HUES48 (cell line): ENCODE data around the gene CFAP65.

Source experiments
- H3K27ac ChIP-seq: one replicate; pipeline ENCODE4 v1.7.0; 2013; ENCODE audit warnings: low read depth, low read length, inconsistent platforms
- H3K27me3 ChIP-seq: 2 replicates; pipeline ENCODE4 v1.6.1; 2013; ENCODE audit warnings: mild to moderate bottlenecking, low read length; ENCODE audit not compliant: control insufficient read depth, insufficient read depth
- H3K36me3 ChIP-seq: 2 replicates; pipeline ENCODE4 v1.6.1; 2013; ENCODE audit warnings: low read length; ENCODE audit not compliant: control insufficient read depth, insufficient read depth
- H3K4me1 ChIP-seq: 2 replicates; pipeline ENCODE4 v1.6.1; 2013; ENCODE audit warnings: mild to moderate bottlenecking, low read length; ENCODE audit not compliant: control insufficient read depth, insufficient read depth
- H3K4me3 ChIP-seq: 2 replicates; pipeline ENCODE4 v1.5.1; 2013; ENCODE audit warnings: mild to moderate bottlenecking, low read depth, low read length
- H3K9ac ChIP-seq: 2 replicates; pipeline ENCODE4 v1.6.1; 2013; ENCODE audit warnings: mild to moderate bottlenecking, low read depth, low read length, moderate library complexity
- H3K9me3 ChIP-seq: 2 replicates; pipeline ENCODE4 v1.6.1; 2013; ENCODE audit warnings: low read length; ENCODE audit not compliant: control insufficient read depth, insufficient read depth

The CFAP65 gene

GRCh38 chr2:219059725-219060682 is 18.7 kb upstream of the CFAP65 start:
- H3K4me1 ChIP-seq: peaks cover 34% of the 10 kb centered on the region
- no peaks in the 10 kb centered on the region for H3K9me3 ChIP-seq
- peaks cover 99% of the 10 kb centered on the region for H3K27me3 ChIP-seq
- no peak overlapping the region for H3K27ac ChIP-seq
- no peaks in the 10 kb centered on the region for H3K36me3 ChIP-seq
- H3K4me3 ChIP-seq: peak overlapping the region; percentile 19; the same call in 1 of the 2 replicates
- no peak overlapping the region for H3K9ac ChIP-seq

DNA sequence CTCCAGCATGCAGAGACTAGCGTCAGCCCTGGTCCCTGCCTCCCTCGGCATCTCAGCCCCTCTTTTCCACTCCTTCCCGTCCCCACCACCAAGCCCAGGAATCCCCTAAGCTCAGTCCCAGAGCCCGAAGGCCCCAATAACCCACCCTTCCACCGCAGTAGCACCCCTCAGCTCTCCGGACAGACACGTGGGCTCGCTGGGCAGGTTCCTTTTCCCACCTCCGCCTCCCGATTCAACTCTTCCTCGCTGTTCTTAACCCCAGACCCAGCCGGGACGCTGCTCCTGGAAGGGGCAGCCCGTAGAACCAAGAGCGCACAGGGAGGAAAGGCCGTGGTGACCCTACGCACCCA is 18.0 kb upstream of the CFAP65 start:
- H3K27me3 ChIP-seq: peaks cover 99% of the 10 kb centered on the region
- peak overlapping the region; percentile 26; the same call in 1 of the 2 replicates for H3K4me3 ChIP-seq

GRCh38 chr2:219058541-219059374 is 17.4 kb upstream of the CFAP65 start:
- H3K27me3 ChIP-seq: peaks cover 98% of the 10 kb centered on the region
- no peak overlapping the region for H3K9ac ChIP-seq
- H3K27ac ChIP-seq: no peak overlapping the region
- H3K4me1 ChIP-seq: peaks cover 34% of the 10 kb centered on the region
- no peaks in the 10 kb centered on the region for H3K9me3 ChIP-seq
- H3K4me3 ChIP-seq: peak overlapping the region; percentile 26; the same call in 1 of the 2 replicates
- no peaks in the 10 kb centered on the region for H3K36me3 ChIP-seq

More for the DNA sequence above, 18.0 kb upstream of the CFAP65 start:
- H3K27ac ChIP-seq: no peak overlapping the region
- H3K36me3 ChIP-seq: no peaks in the 10 kb centered on the region
- H3K4me1 ChIP-seq: peaks cover 34% of the 10 kb centered on the region
- H3K9ac ChIP-seq: no peak overlapping the region
- H3K9me3 ChIP-seq: no peaks in the 10 kb centered on the region

DNA sequence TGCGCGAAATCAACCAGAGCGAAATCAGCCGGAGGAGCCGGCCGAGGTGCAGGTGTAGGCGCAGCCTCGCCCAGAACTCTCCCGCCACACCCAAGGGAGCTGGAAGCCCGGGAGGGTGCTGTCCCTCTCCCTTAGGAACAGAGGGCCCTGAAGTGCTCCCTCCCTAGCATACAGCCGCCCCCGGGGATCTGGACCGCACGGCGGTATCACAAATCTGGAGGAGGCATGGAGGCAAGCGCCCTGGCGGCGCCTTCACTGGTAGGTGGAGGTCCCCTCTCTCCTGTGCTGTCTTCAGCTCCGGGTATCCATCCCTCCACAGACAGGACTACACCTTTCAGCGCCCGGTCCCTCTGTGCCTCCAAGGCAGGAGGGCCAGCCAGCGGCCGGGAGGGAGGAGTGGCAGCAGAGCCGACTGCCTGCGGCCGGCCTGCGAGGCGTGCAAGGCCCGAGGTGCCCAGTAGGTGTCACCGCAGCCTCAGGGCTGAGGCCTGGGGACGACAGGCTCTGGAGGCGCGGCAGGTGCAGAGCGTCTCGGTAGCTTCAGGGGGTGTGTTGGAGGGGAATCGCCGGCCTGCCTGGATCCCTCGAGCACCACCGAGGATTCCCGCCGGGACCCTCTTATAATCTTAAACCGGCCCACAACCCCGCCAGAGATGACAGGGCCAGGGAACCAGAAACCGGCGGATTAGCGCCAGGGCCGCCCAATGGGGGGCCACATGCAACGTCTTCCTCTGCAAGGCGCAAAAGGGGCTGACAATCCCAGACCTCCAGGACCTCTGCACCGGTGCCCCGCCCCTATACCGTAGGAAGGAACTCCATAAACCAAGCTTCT is 16.6 kb upstream of the CFAP65 start:
- peaks cover 31% of the 10 kb centered on the region for H3K4me1 ChIP-seq
- H3K27ac ChIP-seq: no peak overlapping the region
- H3K36me3 ChIP-seq: no peaks in the 10 kb centered on the region
- peak overlapping the region; percentile 50; the same call in 1 of the 2 replicates for H3K4me3 ChIP-seq
- H3K9me3 ChIP-seq: no peaks in the 10 kb centered on the region
- no peak overlapping the region for H3K9ac ChIP-seq
- peaks cover 95% of the 10 kb centered on the region for H3K27me3 ChIP-seq

DNA sequence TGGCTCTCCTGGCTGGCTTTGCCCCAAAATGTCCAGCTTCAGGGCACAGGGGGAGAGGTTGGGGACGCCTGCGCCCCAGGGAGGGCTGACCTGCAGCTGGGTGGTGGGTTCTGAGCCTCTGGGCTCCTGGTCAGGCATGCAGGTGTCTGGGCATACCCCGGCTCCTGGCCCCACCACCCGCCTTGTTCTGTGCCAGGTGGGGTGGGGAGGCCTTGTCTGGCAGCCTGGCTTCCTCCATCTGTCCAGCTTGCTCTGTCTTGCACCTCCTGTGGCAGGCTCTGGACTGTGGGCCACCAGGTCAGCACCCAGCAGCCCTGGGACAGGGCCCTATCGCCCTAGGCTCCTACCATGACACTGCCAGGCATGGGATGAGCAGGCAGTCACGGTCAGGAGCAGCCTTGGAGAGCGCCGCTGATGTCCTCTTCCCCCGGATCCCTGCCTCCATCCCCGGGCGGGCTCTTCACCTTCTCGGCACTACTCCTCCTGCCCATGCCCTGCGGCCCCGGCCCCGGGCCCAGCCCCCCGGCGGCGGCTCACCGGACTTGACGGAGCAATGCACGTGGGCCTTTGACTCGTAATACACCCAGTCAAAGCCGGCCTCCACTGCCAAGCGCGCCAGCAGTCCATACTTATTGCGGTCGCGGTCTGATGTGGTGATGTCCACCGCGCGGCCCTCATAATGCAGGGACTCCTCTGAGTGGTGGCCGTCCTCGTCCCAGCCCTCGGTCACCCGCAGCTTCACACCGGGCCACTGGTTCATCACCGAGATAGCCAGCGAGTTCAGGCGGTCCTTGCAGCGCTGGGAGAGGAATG is 15.8 kb upstream of the CFAP65 start:
- no peaks in the 10 kb centered on the region for H3K36me3 ChIP-seq
- H3K4me3 ChIP-seq: peak overlapping the region; percentile 50; the same call in 1 of the 2 replicates
- no peaks in the 10 kb centered on the region for H3K9me3 ChIP-seq
- H3K4me1 ChIP-seq: peaks cover 24% of the 10 kb centered on the region; the same call in 1 of the 2 replicates
- H3K27me3 ChIP-seq: peaks cover 91% of the 10 kb centered on the region
- H3K9ac ChIP-seq: no peak overlapping the region
- no peak overlapping the region for H3K27ac ChIP-seq

- Histone ChIP-seq H3K9ac (no peak overlapping the region), H3K4me3 (no peak overlapping the region), H3K27me3 (peaks cover 85% of the 10 kb centered on the region), H3K9me3 (no peaks in the 10 kb centered on the region), H3K36me3 (no peaks in the 10 kb centered on the region), H3K4me1 (0 out of 2 replicates have a peak, but pooled peaks cover 18% of the 10 kb centered on the region), H3K27ac (no peak overlapping the region)
Observed at GRCh38 chr2:219056176-219056895, 15.0 kb upstream of the CFAP65 start.

DNA sequence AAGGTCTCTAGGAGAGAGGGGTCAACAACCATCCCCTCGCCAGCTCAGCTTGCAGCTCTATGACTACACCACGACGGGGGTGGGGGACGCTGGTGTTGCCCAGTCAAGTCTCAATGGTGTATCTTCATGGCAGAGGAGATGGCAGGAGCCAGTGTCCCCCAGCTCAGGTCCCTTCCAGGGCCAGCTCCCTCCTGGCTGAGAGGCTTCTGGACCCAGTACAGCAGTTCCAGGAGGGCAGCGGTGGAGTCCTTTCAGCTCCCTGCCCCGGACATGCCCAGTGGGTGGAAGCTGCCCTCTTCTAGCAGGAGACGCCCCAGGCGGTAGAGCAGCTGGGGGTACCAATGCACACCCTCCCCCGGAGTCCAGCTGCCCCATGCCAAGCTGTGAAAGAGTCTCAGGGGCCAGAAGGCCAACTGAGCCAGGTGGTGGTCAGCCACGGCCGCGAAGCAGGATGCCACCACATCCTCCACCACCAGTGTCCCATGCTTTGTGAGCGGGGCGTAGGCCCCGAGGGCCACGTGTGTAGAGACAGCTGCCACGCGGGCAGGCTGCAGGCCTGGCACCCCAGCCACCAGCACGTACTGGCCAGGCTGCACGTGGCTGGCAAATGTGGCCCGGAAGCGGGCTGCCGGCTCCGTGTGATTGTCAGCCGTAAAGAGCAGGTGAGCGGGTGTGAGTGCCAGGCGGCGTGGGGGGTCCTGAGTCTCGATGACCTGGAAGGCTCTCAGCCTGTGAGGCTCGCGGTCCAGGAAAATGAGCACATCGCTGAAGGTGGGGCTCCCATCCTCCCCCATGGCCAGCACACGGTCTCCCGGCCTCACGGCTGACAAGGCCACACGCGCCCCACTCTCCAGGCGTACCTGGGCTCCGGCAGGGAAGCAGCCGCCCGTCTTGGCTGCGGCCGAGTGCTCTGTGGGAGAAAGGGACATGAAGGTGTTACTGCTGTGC is 13.9 kb upstream of the CFAP65 start:
- no peak overlapping the region for H3K9ac ChIP-seq
- H3K4me3 ChIP-seq: no peak overlapping the region
- H3K9me3 ChIP-seq: no peaks in the 10 kb centered on the region
- 0 out of 2 replicates have a peak, but pooled peaks cover 15% of the 10 kb centered on the region for H3K4me1 ChIP-seq
- peaks cover 86% of the 10 kb centered on the region for H3K27me3 ChIP-seq
- H3K27ac ChIP-seq: no peak overlapping the region
- no peaks in the 10 kb centered on the region for H3K36me3 ChIP-seq

DNA sequence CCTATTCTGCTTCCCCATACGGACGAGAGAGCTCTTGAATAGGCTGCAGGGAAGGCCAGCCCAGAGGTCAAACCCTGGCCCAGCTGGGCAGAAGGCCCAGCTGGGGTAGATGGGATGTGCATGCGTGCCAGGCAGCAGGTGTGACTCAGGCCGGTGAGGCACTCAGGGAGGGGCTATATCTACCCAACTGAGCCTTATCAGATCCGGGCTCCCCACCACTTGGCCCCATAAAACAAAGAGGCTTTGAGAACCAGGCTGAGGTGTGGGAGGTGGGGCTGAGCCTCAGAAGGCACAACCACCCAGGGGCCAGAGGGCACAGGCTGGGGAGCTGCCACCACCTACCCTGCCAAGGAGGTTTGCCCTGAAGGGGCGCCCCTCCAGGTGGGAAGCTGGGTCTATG is 8.0 kb upstream of the CFAP65 start:
- Histone ChIP-seq H3K36me3 (no peaks in the 10 kb centered on the region), H3K27me3 (peaks cover 42% of the 10 kb centered on the region), H3K4me1 (no peaks in the 10 kb centered on the region), H3K27ac (no peak overlapping the region), H3K4me3 (no peak overlapping the region), H3K9ac (no peak overlapping the region), H3K9me3 (no peaks in the 10 kb centered on the region)
